ENCODE data around the gene CES5A. TPM values are rescaled to one million over a fixed set of nuclear protein-coding genes. Genes with fewer than 3 reads are reported as not detected.

Gene CES5A
- total and polyA plus RNA-seq, 2 of the 4 experiments (the other 2 are of a cell fraction), result not detected

DNA sequence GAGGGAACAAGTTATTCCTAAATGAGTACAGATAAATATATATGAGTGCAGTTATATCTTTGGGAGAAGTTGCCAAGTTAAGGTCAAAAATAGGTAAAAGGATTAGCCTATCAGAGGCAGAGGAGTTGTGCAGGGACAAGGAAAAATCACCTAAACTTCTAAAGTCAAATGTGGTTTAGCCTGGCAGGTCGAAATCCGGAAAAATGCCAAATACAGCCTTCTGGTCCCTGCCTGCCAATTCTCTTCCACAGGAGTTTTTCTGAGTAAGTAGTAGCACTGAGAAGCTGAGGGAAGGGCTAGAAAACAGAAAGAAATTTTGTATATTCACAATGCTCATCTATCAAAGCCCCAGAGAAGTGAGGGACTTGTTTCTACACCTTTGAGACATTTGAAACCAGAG lies 17.6 kb upstream of the CES5A start:
- in situ Hi-C loops (cut with MboI; ENCODE audit: low sequenced_read_pairs) (no loop called here), intact Hi-C loops (cut with micrococcal nuclease) (no loop called here), dilution Hi-C loops (cut with HindIII; ENCODE audit: low sequenced_read_pairs, unreplicated experiment) (no loop called here)
- H4K8ac ChIP-seq (ENCODE audit: low read depth in 2 of 2, low read length in 2 of 2), result no peak overlapping the region
- H2AFZ ChIP-seq (replicated peaks; ENCODE audit: low read length, poor library complexity), result no peak overlapping the region
- H4K91ac ChIP-seq (ENCODE audit: insufficient read depth, low read depth, low read length), result no peak overlapping the region
- H2BK15ac ChIP-seq (ENCODE audit: low read depth, low read length), result no peak overlapping the region
- H4K20me1 ChIP-seq (ENCODE audit: insufficient read depth, low read length), result no peaks in the 10 kb centered on the region
- CTCF ChIA-PET, result no interaction called here
- H3K9ac ChIP-seq (ENCODE audit: low read depth, low read length), result no peak overlapping the region
- H3K56ac ChIP-seq (ENCODE audit: extremely low read depth, insufficient read depth, low read length), result no peak overlapping the region
- H4K5ac ChIP-seq (ENCODE audit: low read depth, low read length), result no peak overlapping the region
- no peak overlapping the region for H2BK5ac ChIP-seq (ENCODE audit: low read depth, low read length, poor library complexity, severe bottlenecking)
- H3K18ac ChIP-seq (ENCODE audit: low read depth, low read length), result no peak overlapping the region
- no peak overlapping the region for H2BK20ac ChIP-seq (ENCODE audit: low read depth, low read length)
- H3K4me2 ChIP-seq (ENCODE audit: low read depth, low read length), result no peak overlapping the region
- H3K23ac ChIP-seq (ENCODE audit: low read depth, low read length), result no peak overlapping the region
- no peak overlapping the region for H2AK5ac ChIP-seq (ENCODE audit: low read depth, low read length)
- H3K9me1 ChIP-seq (ENCODE audit: insufficient read depth, low read length), result no peaks in the 10 kb centered on the region
- no peak overlapping the region for H3K4me3 ChIP-seq (ENCODE audit: insufficient read depth, low read depth, low read length)
- ATAC-seq (ENCODE audit: low read depth) (no peak), DNase-seq (no peak)
- no peak overlapping the region for H3K4ac ChIP-seq (ENCODE audit: low read depth, low read length)
- no peak overlapping the region for H3K27ac ChIP-seq (ENCODE audit: insufficient read depth, low read length)
- H3K36me3 ChIP-seq (ENCODE audit: control insufficient read depth, insufficient read depth, low read length), result no peaks in the 10 kb centered on the region
- no CpG with 5 or more reads among the region's 2 CpGs for WGBS, 2 experiments (ENCODE audit: extremely low coverage in 2 of 2, insufficient read length in 1 of 2)
- POLR2A ChIA-PET (ENCODE audit: unreplicated experiment), result no interaction called here
- H3K79me1 ChIP-seq (ENCODE audit: low read depth in 1 of 2, low read length in 2 of 2), result no peaks in the 10 kb centered on the region
- no peaks in the 10 kb centered on the region for H3K4me1 ChIP-seq (ENCODE audit: control insufficient read depth, insufficient read depth, low read length)
- no TSS peak for BruUV-seq (replicated peaks)
- H3K27me3 ChIP-seq (ENCODE audit: control insufficient read depth, insufficient read depth, low read length), result no peaks in the 10 kb centered on the region
- TF ChIP-seq POLR2A (IDR thresholded peaks at IDR 0.05; ENCODE audit: low read depth, low read length) (no peak), BHLHE40 (IDR thresholded peaks at IDR 0.05; ENCODE audit: low read depth, low read length) (no peak), SMC3 (IDR thresholded peaks at IDR 0.05; ENCODE audit: low read depth, low read length) (no peak), RCOR1 (IDR thresholded peaks at IDR 0.05; ENCODE audit: insufficient replicate concordance, low read length) (no peak), MXI1 (IDR thresholded peaks at IDR 0.05; ENCODE audit: borderline replicate concordance, low read depth, low read length) (no peak), RFX5 (IDR thresholded peaks at IDR 0.05; ENCODE audit: low read depth, low read length) (no peak), CHD1 (IDR thresholded peaks at IDR 0.05; ENCODE audit: low read depth, low read length) (no peak), MAFK (IDR thresholded peaks at IDR 0.05; ENCODE audit: low read depth, low read length) (no peak), NFE2L2 (IDR thresholded peaks at IDR 0.05; ENCODE audit: low read depth, low read length) (no peak), RAD21 (IDR thresholded peaks at IDR 0.05; ENCODE audit: low read length) (no peak)
- TF ChIP-seq, protein P1, sequence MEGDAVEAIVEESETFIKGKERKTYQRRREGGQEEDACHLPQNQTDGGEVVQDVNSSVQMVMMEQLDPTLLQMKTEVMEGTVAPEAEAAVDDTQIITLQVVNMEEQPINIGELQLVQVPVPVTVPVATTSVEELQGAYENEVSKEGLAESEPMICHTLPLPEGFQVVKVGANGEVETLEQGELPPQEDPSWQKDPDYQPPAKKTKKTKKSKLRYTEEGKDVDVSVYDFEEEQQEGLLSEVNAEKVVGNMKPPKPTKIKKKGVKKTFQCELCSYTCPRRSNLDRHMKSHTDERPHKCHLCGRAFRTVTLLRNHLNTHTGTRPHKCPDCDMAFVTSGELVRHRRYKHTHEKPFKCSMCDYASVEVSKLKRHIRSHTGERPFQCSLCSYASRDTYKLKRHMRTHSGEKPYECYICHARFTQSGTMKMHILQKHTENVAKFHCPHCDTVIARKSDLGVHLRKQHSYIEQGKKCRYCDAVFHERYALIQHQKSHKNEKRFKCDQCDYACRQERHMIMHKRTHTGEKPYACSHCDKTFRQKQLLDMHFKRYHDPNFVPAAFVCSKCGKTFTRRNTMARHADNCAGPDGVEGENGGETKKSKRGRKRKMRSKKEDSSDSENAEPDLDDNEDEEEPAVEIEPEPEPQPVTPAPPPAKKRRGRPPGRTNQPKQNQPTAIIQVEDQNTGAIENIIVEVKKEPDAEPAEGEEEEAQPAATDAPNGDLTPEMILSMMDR (conservative IDR thresholded peaks at IDR 0.05; ENCODE audit: low read depth, low read length), result no peak
- TF ChIP-seq, protein P2, sequence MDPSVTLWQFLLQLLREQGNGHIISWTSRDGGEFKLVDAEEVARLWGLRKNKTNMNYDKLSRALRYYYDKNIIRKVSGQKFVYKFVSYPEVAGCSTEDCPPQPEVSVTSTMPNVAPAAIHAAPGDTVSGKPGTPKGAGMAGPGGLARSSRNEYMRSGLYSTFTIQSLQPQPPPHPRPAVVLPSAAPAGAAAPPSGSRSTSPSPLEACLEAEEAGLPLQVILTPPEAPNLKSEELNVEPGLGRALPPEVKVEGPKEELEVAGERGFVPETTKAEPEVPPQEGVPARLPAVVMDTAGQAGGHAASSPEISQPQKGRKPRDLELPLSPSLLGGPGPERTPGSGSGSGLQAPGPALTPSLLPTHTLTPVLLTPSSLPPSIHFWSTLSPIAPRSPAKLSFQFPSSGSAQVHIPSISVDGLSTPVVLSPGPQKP (IDR thresholded peaks at IDR 0.05; ENCODE audit: borderline replicate concordance, low read depth, low read length), result no peak
- H3K9me3 ChIP-seq (ENCODE audit: control insufficient read depth, insufficient read depth, low read length), result peaks cover 2% of the 10 kb centered on the region; the same call in 1 of the 2 replicates
- no peak overlapping the region for H3K14ac ChIP-seq (replicated peaks; ENCODE audit: low read depth, low read length)
- H2BK120ac ChIP-seq (ENCODE audit: low read depth, low read length), result no peak overlapping the region
- no peak overlapping the region for H2AK9ac ChIP-seq (replicated peaks; ENCODE audit: low read depth, low read length, poor library complexity)

All from IMR-90 (cell line).